HG03064 (cell line): Measurements from ENCODE around the gene HOXD12.

Experiments
- ATAC-seq: cut with Tn5 transposase; IDR thresholded peaks from one replicate; pipeline ENCODE4 v1.9.1; 2021; ENCODE audit warnings: low read depth; ENCODE audit not compliant: unreplicated experiment

HOXD12 gene

GRCh38 chr2:176080540-176081375, 18.8 kb upstream of the HOXD12 start:
- no peak for ATAC-seq

- no peak for ATAC-seq
These were observed 18.2 kb upstream of the HOXD12 start for GRCh38 chr2:176081376-176081836.

GRCh38 chr2:176081837-176082524, 17.6 kb upstream of the HOXD12 start:
- ATAC-seq, result no peak

GRCh38 chr2:176082525-176082823, 17.1 kb upstream of the HOXD12 start:
- no peak for ATAC-seq

- ATAC-seq, result no peak
These were observed 16.5 kb upstream of the HOXD12 start for GRCh38 chr2:176082824-176083751.

GRCh38 chr2:176083796-176084261, 15.8 kb upstream of the HOXD12 start, which contains the start of gene EVX2:
Gene EVX2 (minus strand): TSS chr2:176083962. CDS start chr2:176083776, 186 bp downstream.
- no peak for ATAC-seq

GRCh38 chr2:176084611-176085119, 14.9 kb upstream of the HOXD12 start:
- no peak for ATAC-seq

- ATAC-seq, result no peak
These were observed 14.3 kb upstream of the HOXD12 start for GRCh38 chr2:176085120-176085788.

- ATAC-seq, result no peak
These were observed 13.5 kb upstream of the HOXD12 start for GRCh38 chr2:176085861-176086771.

- ATAC-seq, result no peak
These were observed 12.1 kb upstream of the HOXD12 start for GRCh38 chr2:176087330-176088047.

- ATAC-seq, result no peak
These were observed 11.3 kb upstream of the HOXD12 start for GRCh38 chr2:176088048-176088936.

- no peak for ATAC-seq
These were observed 10.4 kb upstream of the HOXD12 start for GRCh38 chr2:176088937-176089842.

GRCh38 chr2:176089843-176090395, 9.7 kb upstream of the HOXD12 start:
- no peak for ATAC-seq

- ATAC-seq, result no peak
These were observed 8.7 kb upstream of the HOXD12 start for GRCh38 chr2:176090862-176091261.

GRCh38 chr2:176091329-176092258, 8.0 kb upstream of the HOXD12 start:
- no peak for ATAC-seq
